Measurements from ENCODE around the gene RNF112. TPM values are rescaled to one million over a fixed set of nuclear protein-coding genes. Genes with fewer than 3 reads are reported as not detected.
"Not testable (repeated sequence)": the region's sequence is repeated elsewhere in the genome, so short reads cannot be mapped to it uniquely, and the experiment has no call there.

RNF112 gene
- total RNA-seq, 4 donors from 2014 or later = 0.44 to 2.5 (median 1.8) TPM

GRCh38 chr17:19456016-19456927, 45.2 kb downstream of the RNF112 start:
- Histone ChIP-seq H3K27ac (peak overlapping the region in 1 of 4 donors; percentile 36), H3K4me3 (no peak overlapping the region), H3K27me3 (no peaks in the 10 kb centered on the region), H3K9me3 (no peaks in the 10 kb centered on the region), H3K36me3 (no peaks in the 10 kb centered on the region), H3K4me1 (peaks cover 0 to 14% (median 10%) of the 10 kb centered on the region in 4 donors)
- DNase-seq (ENCODE audit: low spot score in 2 of 2) = no peak
- TF ChIP-seq CTCF (IDR thresholded peaks at IDR 0.05) = no peak
- TF ChIP-seq POLR2A (IDR thresholded peaks at IDR 0.05) = no peak
- TF ChIP-seq EP300 (IDR thresholded peaks at IDR 0.05) = no peak
- 47 to 56% methylated on average over 6 of the region's 6 CpGs for WGBS, 2 donors

GRCh38 chr17:19457046-19457445, 46.0 kb downstream of the RNF112 start:
- 83 to 87% methylated on average over 3 of the region's 3 CpGs for WGBS, 2 donors
- H3K9me3 ChIP-seq = no peaks in the 10 kb centered on the region
- H3K4me1 ChIP-seq = peaks cover 0 to 21% (median 16%) of the 10 kb centered on the region in 4 donors
- H3K4me3 ChIP-seq = no peak overlapping the region
- DNase-seq (ENCODE audit: low spot score in 2 of 2) = no peak
- TF ChIP-seq EP300 (IDR thresholded peaks at IDR 0.05) (no peak), CTCF (IDR thresholded peaks at IDR 0.05) (no peak), POLR2A (IDR thresholded peaks at IDR 0.05) (no peak)
- no peaks in the 10 kb centered on the region for H3K27me3 ChIP-seq
- no peaks in the 10 kb centered on the region for H3K36me3 ChIP-seq
- peak overlapping the region in 1 of 4 donors; percentile 36 for H3K27ac ChIP-seq

- H3K36me3 ChIP-seq = no peaks in the 10 kb centered on the region
- H3K27me3 ChIP-seq = no peaks in the 10 kb centered on the region
- 70 to 82% methylated on average over 5 of the region's 5 CpGs for WGBS, 2 donors
- no peak for DNase-seq (ENCODE audit: low spot score in 2 of 2)
- peaks cover 0 to 30% (median 22%) of the 10 kb centered on the region in 4 donors for H3K4me1 ChIP-seq
- H3K27ac ChIP-seq = no peak overlapping the region
- TF ChIP-seq CTCF (IDR thresholded peaks at IDR 0.05) (no peak), EP300 (IDR thresholded peaks at IDR 0.05) (no peak), POLR2A (IDR thresholded peaks at IDR 0.05) (no peak)
- no peaks in the 10 kb centered on the region for H3K9me3 ChIP-seq
- no peak overlapping the region for H3K4me3 ChIP-seq
Measured at GRCh38 chr17:19457830-19458271, 46.8 kb downstream of the RNF112 start.

- H3K4me3 ChIP-seq; H3K27ac ChIP-seq; H3K27me3 ChIP-seq; DNase-seq (ENCODE audit: low spot score in 2 of 2); H3K36me3 ChIP-seq; H3K9me3 ChIP-seq: not testable (repeated sequence)
- peaks cover 0 to 36% (median 27%) of the 10 kb centered on the region in 4 donors for H3K4me1 ChIP-seq
- 90 to 95% methylated on average over 6 of the region's 6 CpGs for WGBS, 2 donors
Measured at GRCh38 chr17:19458481-19458880, 47.4 kb downstream of the RNF112 start.

GRCh38 chr17:19459018-19459655, 48.1 kb downstream of the RNF112 start:
- not testable (repeated sequence) for H3K9me3 ChIP-seq; H3K27ac ChIP-seq; H3K36me3 ChIP-seq; H3K4me3 ChIP-seq; H3K27me3 ChIP-seq; DNase-seq (ENCODE audit: low spot score in 2 of 2)
- peaks cover 0 to 42% (median 34%) of the 10 kb centered on the region in 4 donors for H3K4me1 ChIP-seq
- 67 to 82% methylated on average over 1 of the region's 1 CpG for WGBS, 2 donors

- no peak for TF ChIP-seq POLR2A (IDR thresholded peaks at IDR 0.05)
- no peak for TF ChIP-seq CTCF (IDR thresholded peaks at IDR 0.05)
- DNase-seq (ENCODE audit: low spot score in 2 of 2) = no peak
- no peaks in the 10 kb centered on the region for H3K27me3 ChIP-seq
- 51 to 53% methylated on average over 3 of the region's 3 CpGs for WGBS, 2 donors
- H3K36me3 ChIP-seq = no peaks in the 10 kb centered on the region
- peaks cover 0 to 58% (median 45%) of the 10 kb centered on the region in 4 donors for H3K4me1 ChIP-seq
- H3K9me3 ChIP-seq = no peaks in the 10 kb centered on the region
- no peak overlapping the region for H3K4me3 ChIP-seq
- peak overlapping the region in 3 of 4 donors; percentile 31 to 93 (median 73) for H3K27ac ChIP-seq
Measured at GRCh38 chr17:19460700-19461099, 49.7 kb downstream of the RNF112 start.

All from tibial nerve (tissue), 4 donors.